ENCODE measurements around the gene TMEM232.
"Not testable (repeated sequence)": the region's sequence is repeated elsewhere in the genome, so short reads cannot be mapped to it uniquely, and the experiment has no call there.

TMEM232 gene

GRCh38 chr5:110736753-110737152 is 10.3 kb upstream of the TMEM232 start:
- DNase-seq (ENCODE audit: low read depth) = no peak
- no peak overlapping the region for H3K4me3 ChIP-seq (replicated peaks; ENCODE audit: low read depth, low read length)
- no peak for TF ChIP-seq CTCF (IDR thresholded peaks at IDR 0.05; ENCODE audit: low read length, missing control alignments)

- H3K4me3 ChIP-seq (replicated peaks; ENCODE audit: low read depth, low read length) = no peak overlapping the region
- no peak for DNase-seq (ENCODE audit: low read depth)
- TF ChIP-seq CTCF (IDR thresholded peaks at IDR 0.05; ENCODE audit: low read length, missing control alignments) = no peak
Observed at GRCh38 chr5:110735556-110735955, 9.1 kb upstream of the TMEM232 start.

DNA sequence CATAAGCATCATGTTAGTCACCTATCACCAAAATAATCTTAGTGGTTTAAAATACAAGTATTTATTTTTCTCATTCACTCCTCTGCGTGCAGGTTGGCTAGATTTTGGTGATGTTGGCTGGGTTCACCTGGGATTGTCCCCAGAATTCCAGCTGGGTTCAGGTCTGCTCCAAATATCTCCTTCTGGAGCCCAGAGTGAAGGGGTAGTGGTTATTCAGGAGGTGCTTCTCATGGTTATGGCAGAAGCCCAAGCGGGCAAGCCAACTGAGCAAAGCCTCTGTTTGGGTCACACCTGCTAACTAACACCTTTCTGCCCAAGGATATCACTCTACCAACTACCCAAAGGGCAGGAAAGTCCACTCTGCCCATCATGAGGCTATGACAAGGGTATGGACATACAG is 7.6 kb upstream of the TMEM232 start:
- H3K4me3 ChIP-seq (replicated peaks; ENCODE audit: low read depth, low read length) = no peak overlapping the region
- TF ChIP-seq CTCF (IDR thresholded peaks at IDR 0.05; ENCODE audit: low read length, missing control alignments) = no peak
- DNase-seq (ENCODE audit: low read depth) = no peak

DNA sequence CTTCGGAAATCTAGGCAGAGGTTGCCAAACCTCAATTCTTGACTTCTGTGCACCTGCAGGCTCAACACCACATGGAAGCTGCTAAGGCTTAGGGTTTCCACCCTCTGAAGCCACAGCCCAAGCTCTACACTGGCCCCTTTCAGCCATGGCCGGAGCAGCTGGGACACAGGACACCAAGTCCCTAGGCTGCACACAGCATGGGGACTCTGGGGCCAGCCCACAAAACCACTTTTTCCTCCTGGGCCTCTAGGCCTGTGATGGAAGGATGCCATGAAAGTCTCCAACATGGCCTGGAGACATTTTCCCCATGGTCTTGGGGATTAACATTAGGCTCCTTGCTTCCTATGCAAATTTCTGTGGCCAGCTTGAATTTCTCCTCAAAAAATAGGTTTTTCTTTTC is 5.0 kb upstream of the TMEM232 start:
- not testable (repeated sequence) for H3K4me3 ChIP-seq (replicated peaks; ENCODE audit: low read depth, low read length); DNase-seq (ENCODE audit: low read depth)

DNA sequence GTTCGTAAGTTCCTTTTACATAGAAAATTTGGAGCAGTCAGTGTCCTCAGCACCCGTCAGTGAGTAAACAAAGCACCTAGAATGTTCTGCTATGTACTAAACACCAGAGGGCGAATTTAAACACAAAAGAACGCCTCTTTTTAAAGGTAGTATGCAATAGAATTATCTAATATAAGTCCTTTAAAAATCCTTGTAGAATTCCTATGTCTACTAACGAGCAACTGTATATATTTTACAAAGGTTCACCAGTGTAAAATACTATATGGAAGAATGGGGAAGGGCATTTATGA is 499 bp upstream of the TMEM232 start:
- DNase-seq (ENCODE audit: low read depth) = no peak
- H3K4me3 ChIP-seq (replicated peaks; ENCODE audit: low read depth, low read length) = peak overlapping the region; percentile 45
- peak; percentile 20 for TF ChIP-seq CTCF (IDR thresholded peaks at IDR 0.05; ENCODE audit: low read length, missing control alignments)

GRCh38 chr5:110718311-110718710 is 8.2 kb downstream of the TMEM232 start:
- no peak for TF ChIP-seq CTCF (IDR thresholded peaks at IDR 0.05; ENCODE audit: low read length, missing control alignments)
- no peak overlapping the region for H3K4me3 ChIP-seq (replicated peaks; ENCODE audit: low read depth, low read length)
- DNase-seq (ENCODE audit: low read depth) = no peak

DNA sequence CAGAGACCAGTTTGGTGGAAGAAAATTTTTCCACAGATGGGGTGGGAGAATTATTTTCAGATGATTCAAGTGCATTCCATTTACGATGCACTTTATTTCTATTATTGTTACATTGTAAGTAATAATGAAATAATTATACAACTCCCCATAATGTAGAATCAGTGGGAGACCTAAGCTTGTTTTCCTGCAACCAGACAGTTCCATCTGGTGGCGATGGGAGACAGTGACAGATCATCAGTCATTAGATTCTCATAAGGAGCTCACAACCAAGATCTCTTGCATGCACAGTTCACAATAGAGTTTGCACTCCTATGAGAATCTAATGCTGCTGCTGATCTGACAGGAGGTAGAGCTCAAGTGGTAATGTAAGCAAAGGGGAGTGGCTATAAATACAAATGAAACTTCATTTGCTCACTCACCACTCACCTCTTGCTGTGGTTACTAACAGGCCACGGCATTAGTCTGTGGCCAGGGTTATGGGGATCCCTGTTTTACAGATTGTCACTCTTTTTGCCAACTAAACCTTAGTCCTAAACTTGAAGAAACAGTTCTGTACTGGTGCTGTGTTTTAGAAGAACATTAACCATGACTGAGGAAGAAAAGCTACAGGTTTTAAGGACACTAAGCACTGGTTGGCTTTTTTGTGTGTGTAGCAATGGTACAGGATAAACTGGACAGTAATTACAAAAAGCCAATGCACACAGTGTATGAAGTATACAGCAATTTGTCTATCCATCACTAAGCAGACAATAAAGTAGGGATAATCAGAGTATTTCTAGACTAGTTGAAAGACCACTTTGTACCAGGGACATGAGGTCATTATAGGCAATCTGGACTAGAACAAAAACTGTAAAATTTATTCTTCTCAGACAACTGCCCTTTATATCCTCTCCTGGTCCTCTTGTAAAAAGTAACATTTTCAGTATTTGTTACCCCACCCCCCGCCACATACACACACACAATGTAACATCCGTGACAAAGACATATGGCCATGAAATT is 9.9 kb downstream of the TMEM232 start:
- no peak for DNase-seq (ENCODE audit: low read depth)
- H3K4me3 ChIP-seq (replicated peaks; ENCODE audit: low read depth, low read length) = no peak overlapping the region
- TF ChIP-seq CTCF (IDR thresholded peaks at IDR 0.05; ENCODE audit: low read length, missing control alignments) = no peak
